SK-N-SH treated with all-trans-retinoic acid at 6 μM for 48 hours (cell line): ENCODE results near the gene CDK7.

Experiments
- CREB5 ChIP-seq: fragments of 250-450 bp; sonication (Bioruptor Pico); IDR thresholded peaks from 2 replicates; pipeline ENCODE4 v1.5.1; 2020; ENCODE audit warnings: low read depth, mild to moderate bottlenecking, moderate library complexity
- GLIS3 ChIP-seq: fragments of 250-450 bp; sonication (Bioruptor Pico); IDR thresholded peaks from 2 replicates; pipeline ENCODE4 v1.5.0; 2020; ENCODE audit warnings: mild to moderate bottlenecking, moderate library complexity
- SNAI2 ChIP-seq: fragments of 250-450 bp; sonication (Bioruptor Pico); IDR thresholded peaks from 2 replicates; pipeline ENCODE4 v1.5.0; 2020; ENCODE audit warnings: mild to moderate bottlenecking, moderate library complexity
- TSHZ2 ChIP-seq: fragments of 250-450 bp; sonication (Bioruptor Pico); IDR thresholded peaks from 2 replicates; pipeline ENCODE4 v1.5.0; 2020; ENCODE audit warnings: mild to moderate bottlenecking, moderate library complexity
- TF ChIP-seq, protein P1 (sequence below): fragments of 250-450 bp; sonication (Bioruptor Pico); IDR thresholded peaks from 2 replicates; pipeline ENCODE4 v1.5.1; 2021; ENCODE audit warnings: mild to moderate bottlenecking, moderate library complexity

DNA sequence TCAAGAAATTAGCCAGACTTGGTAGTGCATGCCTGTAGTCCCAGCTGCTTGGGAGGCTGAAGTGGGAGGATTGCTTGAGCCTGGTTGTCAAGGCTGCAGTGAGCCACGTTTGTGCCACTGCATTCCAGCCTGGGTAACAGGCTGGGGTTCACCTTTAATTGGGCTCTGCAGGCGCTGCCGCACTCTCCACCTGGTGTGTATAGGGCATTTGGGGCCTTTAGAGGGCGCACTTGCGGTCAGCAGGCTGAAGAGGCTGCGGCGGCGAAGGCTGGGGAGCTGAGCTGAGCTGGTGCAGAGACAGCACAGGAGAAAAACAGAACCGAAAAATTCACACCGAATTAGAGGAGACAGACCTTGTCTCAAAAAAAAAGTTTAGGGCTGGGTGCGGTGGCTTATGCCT lies 31.2 kb downstream of the CDK7 start:
- TF ChIP-seq GLIS3 (CRISPR knock-in tag), result no peak
- TF ChIP-seq CREB5 (CRISPR knock-in tag), result no peak
- TF ChIP-seq TSHZ2 (CRISPR knock-in tag), result no peak
- no peak for TF ChIP-seq SNAI2 (CRISPR knock-in tag)
- TF ChIP-seq, protein P1, sequence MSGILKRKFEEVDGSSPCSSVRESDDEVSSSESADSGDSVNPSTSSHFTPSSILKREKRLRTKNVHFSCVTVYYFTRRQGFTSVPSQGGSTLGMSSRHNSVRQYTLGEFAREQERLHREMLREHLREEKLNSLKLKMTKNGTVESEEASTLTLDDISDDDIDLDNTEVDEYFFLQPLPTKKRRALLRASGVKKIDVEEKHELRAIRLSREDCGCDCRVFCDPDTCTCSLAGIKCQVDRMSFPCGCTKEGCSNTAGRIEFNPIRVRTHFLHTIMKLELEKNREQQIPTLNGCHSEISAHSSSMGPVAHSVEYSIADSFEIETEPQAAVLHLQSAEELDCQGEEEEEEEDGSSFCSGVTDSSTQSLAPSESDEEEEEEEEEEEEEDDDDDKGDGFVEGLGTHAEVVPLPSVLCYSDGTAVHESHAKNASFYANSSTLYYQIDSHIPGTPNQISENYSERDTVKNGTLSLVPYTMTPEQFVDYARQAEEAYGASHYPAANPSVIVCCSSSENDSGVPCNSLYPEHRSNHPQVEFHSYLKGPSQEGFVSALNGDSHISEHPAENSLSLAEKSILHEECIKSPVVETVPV (CRISPR knock-in tag), result no peak
